ENCODE data around the gene ACRBP. TPM values are rescaled to one million over a fixed set of nuclear protein-coding genes. Genes with fewer than 3 reads are reported as not detected.

ACRBP gene
- total and polyA plus RNA-seq, 4 donors: 0.39 to 1.5 (median 0.65) TPM

- TF ChIP-seq GABPA (IDR thresholded peaks at IDR 0.05 in 1 of 2, conservative IDR thresholded peaks at IDR 0.05 in 1 of 2) (no peak), RAD21 (IDR thresholded peaks at IDR 0.05) (no peak)
These were observed 35.0 kb downstream of the ACRBP start (continued) for GRCh38 chr12:6612247-6612646.

GRCh38 chr12:6608592-6609281 lies 38.5 kb downstream of the ACRBP start:
- Histone ChIP-seq H3K27ac (ENCODE audit: low read depth in 1 of 2, low read length in 2 of 2) (peak overlapping the region; percentile 17 to 86), H3K27me3 (ENCODE audit: control insufficient read depth in 4 of 4, insufficient read depth in 4 of 4, low read length in 3 of 4) (no peaks in the 10 kb centered on the region), H3K9me3 (ENCODE audit: control insufficient read depth in 4 of 4, low read length in 3 of 4) (no peaks in the 10 kb centered on the region), H3K4me3 (ENCODE audit: low read depth in 1 of 3, low read length in 3 of 3) (no peak overlapping the region), H3K36me3 (ENCODE audit: control insufficient read depth in 4 of 4, insufficient read depth in 3 of 4, low read depth in 1 of 4, low read length in 3 of 4) (no peaks in the 10 kb centered on the region), H3K4me1 (ENCODE audit: control insufficient read depth in 4 of 4, insufficient read depth in 4 of 4, low read length in 3 of 4) (peaks cover 18 to 33% (median 30%) of the 10 kb centered on the region in 4 donors), H3K9ac (ENCODE audit: low read depth in 1 of 2, low read length in 2 of 2) (no peak overlapping the region)
- WGBS: 55% methylated on average over 8 of the region's 8 CpGs
- DNase-seq (ENCODE audit: low spot score): no peak
- no peak for TF ChIP-seq TAF1 (conservative IDR thresholded peaks at IDR 0.05)
- TF ChIP-seq GABPA (IDR thresholded peaks at IDR 0.05 in 1 of 2, conservative IDR thresholded peaks at IDR 0.05 in 1 of 2): no peak

- H3K27ac ChIP-seq (ENCODE audit: low read depth in 1 of 2, low read length in 2 of 2): peak overlapping the region; percentile 86 to 96
- TF ChIP-seq ATF3 (IDR thresholded peaks at IDR 0.05) (no peak), YY1 (IDR thresholded peaks at IDR 0.05) (no peak), MAX (IDR thresholded peaks at IDR 0.05) (no peak), GABPA (IDR thresholded peaks at IDR 0.05 in 1 of 2, conservative IDR thresholded peaks at IDR 0.05 in 1 of 2) (no peak), FOXA2 (IDR thresholded peaks at IDR 0.05) (no peak), RAD21 (IDR thresholded peaks at IDR 0.05) (no peak), ZBTB33 (IDR thresholded peaks at IDR 0.05) (no peak), REST (IDR thresholded peaks at IDR 0.05) (no peak), JUND (IDR thresholded peaks at IDR 0.05) (no peak), CTCF (IDR thresholded peaks at IDR 0.05; ENCODE audit: low read depth, low read length, missing input control) (no peak), EGR1 (IDR thresholded peaks at IDR 0.05; ENCODE audit: low read depth in 2 of 2) (no peak), HNF4A (conservative IDR thresholded peaks at IDR 0.05) (no peak), HNF4G (IDR thresholded peaks at IDR 0.05) (no peak), TAF1 (conservative IDR thresholded peaks at IDR 0.05) (no peak), RXRA (IDR thresholded peaks at IDR 0.05) (no peak), FOXA1 (IDR thresholded peaks at IDR 0.05) (no peak), NR2F2 (IDR thresholded peaks at IDR 0.05) (no peak), SP1 (IDR thresholded peaks at IDR 0.05) (no peak)
- WGBS: 7% methylated on average over 8 of the region's 8 CpGs
- no peak overlapping the region for H3K4me3 ChIP-seq (ENCODE audit: low read depth in 1 of 3, low read length in 3 of 3)
- H3K4me1 ChIP-seq (ENCODE audit: control insufficient read depth in 4 of 4, insufficient read depth in 4 of 4, low read length in 3 of 4): peaks cover 20 to 35% (median 31%) of the 10 kb centered on the region in 4 donors
- no peaks in the 10 kb centered on the region for H3K27me3 ChIP-seq (ENCODE audit: control insufficient read depth in 4 of 4, insufficient read depth in 4 of 4, low read length in 3 of 4)
- DNase-seq (ENCODE audit: low spot score): no peak
- no peak overlapping the region for H3K9ac ChIP-seq (ENCODE audit: low read depth in 1 of 2, low read length in 2 of 2)
- H3K36me3 ChIP-seq (ENCODE audit: control insufficient read depth in 4 of 4, insufficient read depth in 3 of 4, low read depth in 1 of 4, low read length in 3 of 4): no peaks in the 10 kb centered on the region
- H3K9me3 ChIP-seq (ENCODE audit: control insufficient read depth in 4 of 4, low read length in 3 of 4): no peaks in the 10 kb centered on the region
These were observed 39.3 kb downstream of the ACRBP start for GRCh38 chr12:6607751-6608591.
